ENCODE measurements around the gene RAN.
"Not testable (repeated sequence)": the region's sequence is repeated elsewhere in the genome, so short reads cannot be mapped to it uniquely, and the experiment has no call there.

Gene RAN

GRCh38 chr12:130850418-130851021, 21.3 kb upstream of the RAN start:
- no peak for DNase-seq (ENCODE audit: extremely low read depth, low read depth)
- no peak for TF ChIP-seq CTCF (IDR thresholded peaks at IDR 0.05; ENCODE audit: low read depth, low read length)

GRCh38 chr12:130856088-130856487, 15.8 kb upstream of the RAN start:
- TF ChIP-seq CTCF (IDR thresholded peaks at IDR 0.05; ENCODE audit: low read depth, low read length): no peak
- DNase-seq (ENCODE audit: extremely low read depth, low read depth): no peak

- TF ChIP-seq CTCF (IDR thresholded peaks at IDR 0.05; ENCODE audit: low read depth, low read length): no peak
These were observed 13.8 kb upstream of the RAN start for GRCh38 chr12:130858084-130858483.

DNA sequence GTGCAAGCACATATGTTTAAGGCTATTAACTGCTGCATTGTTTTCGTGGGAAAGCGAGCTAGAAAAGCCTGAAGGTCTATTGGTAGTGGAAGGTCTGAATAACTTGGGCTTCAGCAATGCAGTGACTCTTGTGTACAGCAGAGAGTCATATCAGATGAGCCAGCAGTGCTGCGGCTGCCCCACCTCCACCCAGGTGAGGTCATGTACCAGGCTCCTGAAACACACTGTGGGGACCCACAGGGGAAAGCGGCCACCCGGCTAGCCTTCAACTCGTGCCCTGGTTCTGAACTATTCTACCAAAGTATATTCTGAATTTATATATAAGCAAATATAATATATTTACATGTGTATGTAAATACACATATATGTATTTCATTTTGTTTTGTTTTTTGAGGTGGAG, 12.7 kb upstream of the RAN start:
- TF ChIP-seq CTCF (IDR thresholded peaks at IDR 0.05; ENCODE audit: low read depth, low read length): no peak

More at GRCh38 chr12:130858084-130858483, 13.8 kb upstream of the RAN start:
- DNase-seq (ENCODE audit: extremely low read depth, low read depth): no peak

GRCh38 chr12:130860311-130860710, 11.6 kb upstream of the RAN start:
- no peak for TF ChIP-seq CTCF (IDR thresholded peaks at IDR 0.05; ENCODE audit: low read depth, low read length)
- no peak for DNase-seq (ENCODE audit: extremely low read depth, low read depth)

More for the DNA sequence above, 12.7 kb upstream of the RAN start:
- DNase-seq (ENCODE audit: extremely low read depth, low read depth): no peak

GRCh38 chr12:130862161-130862560, 9.7 kb upstream of the RAN start:
- TF ChIP-seq CTCF (IDR thresholded peaks at IDR 0.05; ENCODE audit: low read depth, low read length): no peak
- DNase-seq (ENCODE audit: extremely low read depth, low read depth): no peak

DNA sequence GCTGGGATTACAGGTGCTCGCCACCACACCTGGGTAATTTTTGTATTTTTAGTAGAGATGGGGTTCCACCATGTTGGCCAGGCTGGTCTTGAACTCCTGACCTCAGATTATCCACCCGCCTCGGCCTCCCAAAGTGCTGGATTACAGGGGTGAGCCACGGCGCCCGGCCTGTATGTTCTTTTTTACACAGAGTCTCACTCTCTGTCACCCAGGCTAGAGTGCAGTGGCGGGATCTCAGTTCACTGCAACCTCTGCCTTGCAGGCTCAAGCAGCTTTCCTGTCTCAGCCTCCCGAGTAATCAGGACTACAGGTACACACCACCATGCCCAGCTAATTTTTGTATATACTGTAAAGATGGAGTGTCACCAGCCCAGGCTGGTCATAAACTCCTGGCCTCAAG, 9.1 kb upstream of the RAN start:
- DNase-seq (ENCODE audit: extremely low read depth, low read depth): not testable (repeated sequence)

- no peak for DNase-seq (ENCODE audit: extremely low read depth, low read depth)
- no peak for TF ChIP-seq CTCF (IDR thresholded peaks at IDR 0.05; ENCODE audit: low read depth, low read length)
These were observed 8.6 kb upstream of the RAN start for GRCh38 chr12:130863298-130863697.

Data from AG09319 (cell line).